ENCODE data around the gene CRYBG2. TPM values are rescaled to one million over a fixed set of nuclear protein-coding genes. Genes with fewer than 3 reads are reported as not detected.

CRYBG2 gene
- polyA plus RNA-seq, 3 donors, result 0.52 TPM; not detected in 2

- peaks cover 47 to 58% of the 10 kb centered on the region in 2 donors for H3K36me3 Mint-ChIP-seq
- peak; percentile 96 to 99 (median 98) for DNase-seq
- WGBS (ENCODE audit: insufficient coverage), result 8% methylated on average over 14 of the region's 22 CpGs
- peak overlapping the region; percentile 99 to 100 for H3K27ac ChIP-seq (ENCODE audit: low read depth in 1 of 2, low read length in 2 of 2)
- H3K79me2 ChIP-seq (ENCODE audit: insufficient read depth, low read length), result peaks cover 74% of the 10 kb centered on the region
- peaks cover 38 to 41% of the 10 kb centered on the region in 2 donors for H3K36me3 ChIP-seq (replicated peaks in 1 of 2; ENCODE audit: control insufficient read depth in 1 of 2, insufficient read depth in 2 of 2, low read length in 2 of 2)
- H3K9me3 ChIP-seq (replicated peaks in 1 of 2; ENCODE audit: control insufficient read depth in 1 of 2, insufficient read depth in 1 of 2, low read length in 2 of 2), result no peaks in the 10 kb centered on the region
- H3K4me2 ChIP-seq (replicated peaks; ENCODE audit: extremely low read depth, low read length, poor library complexity, severe bottlenecking), result peak overlapping the region; percentile 41
- no peaks in the 10 kb centered on the region for H3K27me3 ChIP-seq (ENCODE audit: control insufficient read depth in 2 of 2, insufficient read depth in 2 of 2, low read length in 2 of 2)
- peak overlapping the region; percentile 70 for H3K9ac ChIP-seq (ENCODE audit: insufficient read depth, low read length, poor library complexity, severe bottlenecking)
- no peak overlapping the region for H2AFZ ChIP-seq (ENCODE audit: insufficient read depth, low read depth, low read length, poor library complexity, severe bottlenecking)
- peaks cover 90% of the 10 kb centered on the region for H3K4me1 Mint-ChIP-seq
- peak overlapping the region in 1 of 3 experiments; percentile 41 for H3K4me3 ChIP-seq (replicated peaks in 1 of 3; ENCODE audit: low read depth in 2 of 3, low read length in 3 of 3)
- peaks cover 41% of the 10 kb centered on the region for H4K20me1 ChIP-seq (ENCODE audit: insufficient read depth, low read length)
- peak overlapping the region; percentile 70 to 86 for H3K4me3 Mint-ChIP-seq
- peak overlapping the region; percentile 96 to 100 (median 100) for H3K27ac Mint-ChIP-seq
- H3K27me3 Mint-ChIP-seq (ENCODE audit: low read depth in 3 of 3), result peaks cover 0 to 9% (median 4%) of the 10 kb centered on the region in 3 donors
- no peaks in the 10 kb centered on the region for H3K9me3 Mint-ChIP-seq
- TF ChIP-seq, protein P1, sequence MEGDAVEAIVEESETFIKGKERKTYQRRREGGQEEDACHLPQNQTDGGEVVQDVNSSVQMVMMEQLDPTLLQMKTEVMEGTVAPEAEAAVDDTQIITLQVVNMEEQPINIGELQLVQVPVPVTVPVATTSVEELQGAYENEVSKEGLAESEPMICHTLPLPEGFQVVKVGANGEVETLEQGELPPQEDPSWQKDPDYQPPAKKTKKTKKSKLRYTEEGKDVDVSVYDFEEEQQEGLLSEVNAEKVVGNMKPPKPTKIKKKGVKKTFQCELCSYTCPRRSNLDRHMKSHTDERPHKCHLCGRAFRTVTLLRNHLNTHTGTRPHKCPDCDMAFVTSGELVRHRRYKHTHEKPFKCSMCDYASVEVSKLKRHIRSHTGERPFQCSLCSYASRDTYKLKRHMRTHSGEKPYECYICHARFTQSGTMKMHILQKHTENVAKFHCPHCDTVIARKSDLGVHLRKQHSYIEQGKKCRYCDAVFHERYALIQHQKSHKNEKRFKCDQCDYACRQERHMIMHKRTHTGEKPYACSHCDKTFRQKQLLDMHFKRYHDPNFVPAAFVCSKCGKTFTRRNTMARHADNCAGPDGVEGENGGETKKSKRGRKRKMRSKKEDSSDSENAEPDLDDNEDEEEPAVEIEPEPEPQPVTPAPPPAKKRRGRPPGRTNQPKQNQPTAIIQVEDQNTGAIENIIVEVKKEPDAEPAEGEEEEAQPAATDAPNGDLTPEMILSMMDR (IDR thresholded peaks at IDR 0.05), result peak; percentile 87
- intact Hi-C loops (cut with micrococcal nuclease), result loop anchor here (1.0 to 2.0 kb wide), 2 partner anchors 8 to 36 kb away; no protein-coding TSS in a partner anchor
- H3K4me1 ChIP-seq (ENCODE audit: control insufficient read depth in 1 of 2, insufficient read depth in 2 of 2, low read length in 2 of 2), result peaks cover 94 to 95% of the 10 kb centered on the region in 2 donors
These were observed 69.2 kb downstream of the CRYBG2 start for GRCh38 chr1:26284597-26285347.

DNA sequence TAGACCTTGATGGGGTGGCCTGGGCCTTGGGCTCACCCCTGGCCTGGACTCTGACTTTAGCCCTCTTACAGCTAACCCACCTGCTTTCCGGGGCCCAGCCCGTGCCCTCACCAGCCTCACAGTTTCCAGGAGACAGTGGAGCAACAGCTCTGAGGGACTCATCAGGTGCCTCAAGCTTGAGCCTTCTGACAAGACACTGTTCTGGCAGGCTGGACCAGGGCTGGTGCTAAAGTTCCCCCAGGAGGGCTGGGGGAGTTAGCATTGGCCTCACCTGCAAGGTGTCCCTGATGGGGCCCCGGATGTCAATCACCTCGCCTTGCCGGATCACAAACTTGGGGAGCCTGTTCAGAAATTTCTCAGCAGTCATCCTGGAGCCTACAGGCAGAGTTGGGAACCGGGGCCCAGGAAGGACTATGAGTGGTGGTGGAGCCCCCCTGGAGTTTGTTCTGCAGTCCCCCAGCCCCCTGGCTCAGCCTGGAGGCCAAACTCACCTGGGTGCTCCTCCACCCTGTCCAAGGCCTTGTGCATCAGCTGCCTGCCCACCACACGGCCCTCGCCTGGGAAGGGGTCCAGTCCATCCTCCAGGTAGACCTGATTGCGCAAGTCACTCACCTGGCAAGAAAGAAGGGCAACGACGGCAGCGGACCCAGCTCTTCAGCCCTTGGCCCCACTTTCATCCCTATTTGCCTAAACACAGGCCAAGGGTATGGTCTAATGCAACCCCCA is 69.9 kb downstream of the CRYBG2 start:
- peak overlapping the region; percentile 70 for H3K9ac ChIP-seq (ENCODE audit: insufficient read depth, low read length, poor library complexity, severe bottlenecking)
- H3K27me3 Mint-ChIP-seq (ENCODE audit: low read depth in 3 of 3), result peaks cover 0 to 9% (median 4%) of the 10 kb centered on the region in 3 donors

More for the DNA sequence above, 69.9 kb downstream of the CRYBG2 start:
- H4K20me1 ChIP-seq (ENCODE audit: insufficient read depth, low read length), result peaks cover 41% of the 10 kb centered on the region
- TF ChIP-seq, protein P1 (IDR thresholded peaks at IDR 0.05), result no peak
- DNase-seq, result peak in 1 of 3 donors; percentile 13
- H3K27ac ChIP-seq (ENCODE audit: low read depth in 1 of 2, low read length in 2 of 2), result peak overlapping the region; percentile 99 to 100
- peaks cover 93 to 94% of the 10 kb centered on the region in 2 donors for H3K4me1 ChIP-seq (ENCODE audit: control insufficient read depth in 1 of 2, insufficient read depth in 2 of 2, low read length in 2 of 2)
- no peak overlapping the region for H2AFZ ChIP-seq (ENCODE audit: insufficient read depth, low read depth, low read length, poor library complexity, severe bottlenecking)
- Mint-ChIP-seq H3K4me1 (peaks cover 88% of the 10 kb centered on the region), H3K9me3 (no peaks in the 10 kb centered on the region), H3K36me3 (peaks cover 47 to 58% of the 10 kb centered on the region in 2 donors), H3K27ac (peak overlapping the region; percentile 96 to 100 (median 100)), H3K4me3 (peak overlapping the region; percentile 70 to 86)
- H3K9me3 ChIP-seq (replicated peaks in 1 of 2; ENCODE audit: control insufficient read depth in 1 of 2, insufficient read depth in 1 of 2, low read length in 2 of 2), result no peaks in the 10 kb centered on the region
- H3K36me3 ChIP-seq (replicated peaks in 1 of 2; ENCODE audit: control insufficient read depth in 1 of 2, insufficient read depth in 2 of 2, low read length in 2 of 2), result peaks cover 38 to 41% of the 10 kb centered on the region in 2 donors
- peaks cover 81% of the 10 kb centered on the region for H3K79me2 ChIP-seq (ENCODE audit: insufficient read depth, low read length)
- H3K4me3 ChIP-seq (replicated peaks in 1 of 3; ENCODE audit: low read depth in 2 of 3, low read length in 3 of 3), result peak overlapping the region in 1 of 3 experiments; percentile 41
- intact Hi-C loops (cut with micrococcal nuclease), result loop anchor here (1.0 to 2.0 kb wide), 2 partner anchors 8 to 37 kb away; no protein-coding TSS in a partner anchor
- WGBS (ENCODE audit: insufficient coverage), result 88% methylated on average over 9 of the region's 12 CpGs
- peak overlapping the region; percentile 92 for H3K4me2 ChIP-seq (replicated peaks; ENCODE audit: extremely low read depth, low read length, poor library complexity, severe bottlenecking)
- H3K27me3 ChIP-seq (ENCODE audit: control insufficient read depth in 2 of 2, insufficient read depth in 2 of 2, low read length in 2 of 2), result no peaks in the 10 kb centered on the region

Data from CD14-positive monocyte (primary cell).